Esophagus squamous epithelium (tissue), 4 donors: Measurements from ENCODE around the gene INSYN2B.

Experiments used
- CTCF ChIP-seq, 6 experiments: fragments of 450-650 bp in 4 of 6; fragments of 200-600 bp in 2 of 6; sonication (generic) in 2 of 6; IDR thresholded peaks; one replicate each; pipeline ENCODE4 v1.5.1; 2016 to 2019; ENCODE audit warnings: antibody characterized with exemption in 6 of 6, mild to moderate bottlenecking in 4 of 6, moderate library complexity in 4 of 6
- POLR2A ChIP-seq, 4 donors: fragments of 450-650 bp; IDR thresholded peaks; one replicate each; pipeline ENCODE4 v1.6.1; 2017; ENCODE audit warnings: antibody characterized with exemption in 4 of 4, mild to moderate bottlenecking in 4 of 4, moderate library complexity in 3 of 4

- no peak for TF ChIP-seq POLR2A (IDR thresholded peaks at IDR 0.05)
- no peak for TF ChIP-seq CTCF (IDR thresholded peaks at IDR 0.05)
These were observed 32.3 kb upstream of the INSYN2B start for GRCh38 chr5:170012622-170013021.
